MCF 10A (cell line): ENCODE measurements around the gene HTR3B. TPM values are rescaled to one million over a fixed set of nuclear protein-coding genes. Genes with fewer than 3 reads are reported as not detected.

Experiments
- BruUV-seq: library from RNA; stranded (reverse); fragments of 400-500 nt; replicated peaks from 2 replicates; lab custom pipeline; 2021; lab: Mats Ljungman, UMichigan
- CTCF ChIA-PET: fragments of 300-600 bp; sonication (Branson Sonifier 250); formaldehyde crosslinking; extraction: SDS; loops from one replicate; lab custom pipeline; 2021; ENCODE audit warnings: antibody characterized with exemption, inconsistent platforms; lab: Yijun Ruan, JAX
- POLR2A ChIA-PET: fragments of 300-600, 350-650 bp; sonication (Branson Sonifier 250); formaldehyde crosslinking; extraction: SDS; loops from one replicate; lab custom pipeline; 2020; ENCODE audit warnings: antibody characterized with exemption, inconsistent platforms; lab: Yijun Ruan, JAX
- DNase-seq: peaks from one replicate; pipeline ENCODE4 v3.0.0-alpha.2; 2018; ENCODE audit not compliant: unreplicated experiment
- H3K27ac Mint-ChIP-seq: one replicate; pipeline ENCODE4 v1.8.0; 2022; ENCODE audit warnings: mild to moderate bottlenecking, low read depth, mixed read lengths; ENCODE audit not compliant: unreplicated experiment
- H3K27me3 Mint-ChIP-seq: one replicate; pipeline ENCODE4 v1.8.0; 2022; ENCODE audit warnings: mixed read lengths; ENCODE audit not compliant: insufficient read depth, unreplicated experiment
- H3K36me3 Mint-ChIP-seq: one replicate; pipeline ENCODE4 v1.8.0; 2022; ENCODE audit warnings: mild to moderate bottlenecking, moderate library complexity, mixed read lengths; ENCODE audit not compliant: insufficient read depth, unreplicated experiment
- H3K4me1 Mint-ChIP-seq: one replicate; pipeline ENCODE4 v1.8.0; 2022; ENCODE audit warnings: mixed read lengths; ENCODE audit not compliant: insufficient read depth, unreplicated experiment
- H3K4me3 Mint-ChIP-seq: one replicate; pipeline ENCODE4 v1.8.0; 2022; ENCODE audit warnings: mild to moderate bottlenecking, moderate library complexity, mixed read lengths; ENCODE audit not compliant: unreplicated experiment
- H3K9me3 Mint-ChIP-seq: one replicate; pipeline ENCODE4 v1.8.0; 2022; ENCODE audit warnings: mixed read lengths; ENCODE audit not compliant: unreplicated experiment
- CTCF ChIP-seq: fragments of 200-600 bp; IDR thresholded peaks from one replicate; pipeline ENCODE4 v1.8.0; 2022; ENCODE audit warnings: antibody characterized with exemption, mild to moderate bottlenecking; ENCODE audit not compliant: unreplicated experiment
- intact Hi-C: fragments of 100-400 bp; cut with micrococcal nuclease; formaldehyde crosslinking; loops from 2 replicates; pipeline ENCODE4 v1.14.1; 2022
- total RNA-seq: library from RNA; stranded (reverse); gene quantifications from 2 replicates; pipeline ENCODE4 v1.2.3, GENCODE V29; 2022

The HTR3B gene
- total RNA-seq, 1 experiment from 2014 or later = not detected

- Mint-ChIP-seq H3K4me3 (no peak overlapping the region), H3K4me1 (peaks cover 6% of the 10 kb centered on the region), H3K36me3 (no peaks in the 10 kb centered on the region), H3K27ac (no peak overlapping the region), H3K27me3 (no peaks in the 10 kb centered on the region), H3K9me3 (no peaks in the 10 kb centered on the region)
- CTCF ChIA-PET = interaction anchor here (0.7 to 4.0 kb wide), 3 partner anchors 12 to 1765 kb away, joined by 3 to 28 read pairs (median 3); no protein-coding TSS in a partner anchor
- DNase-seq = peak; percentile 51
- POLR2A ChIA-PET = interaction anchor here (0.7 to 1.0 kb wide), 2 partner anchors 9 to 433 kb away, joined by 3 to 5 read pairs; partner anchors contain the start of gene USP28
- no peak for TF ChIP-seq CTCF
- intact Hi-C loops = no loop called here
- BruUV-seq = no TSS peak
These were observed 20.2 kb upstream of the HTR3B start for GRCh38 chr11:113884361-113884836.

GRCh38 chr11:113885897-113886296, 18.7 kb upstream of the HTR3B start:
- CTCF ChIA-PET = interaction anchor here (0.7 kb wide), 1 partner anchor 10 kb away, joined by 3 read pairs; no protein-coding TSS in a partner anchor
- H3K4me3 Mint-ChIP-seq = no peak overlapping the region
- POLR2A ChIA-PET = interaction anchor here (0.7 to 1.2 kb wide), 2 partner anchors 8 to 9 kb away, joined by 3 read pairs; no protein-coding TSS in a partner anchor
- no peaks in the 10 kb centered on the region for H3K9me3 Mint-ChIP-seq
- peaks cover 6% of the 10 kb centered on the region for H3K4me1 Mint-ChIP-seq
- no peak for TF ChIP-seq CTCF
- H3K27me3 Mint-ChIP-seq = no peaks in the 10 kb centered on the region
- BruUV-seq = no TSS peak
- H3K36me3 Mint-ChIP-seq = no peaks in the 10 kb centered on the region
- intact Hi-C loops = no loop called here
- no peak overlapping the region for H3K27ac Mint-ChIP-seq
- peak; percentile 15 for DNase-seq

GRCh38 chr11:113888848-113889247, 15.7 kb upstream of the HTR3B start:
- ChIA-PET POLR2A (no interaction called here), CTCF (interaction anchor here (0.6 kb wide), 1 partner anchor 51 kb away, joined by 3 read pairs; no protein-coding TSS in a partner anchor)
- Mint-ChIP-seq H3K36me3 (no peaks in the 10 kb centered on the region), H3K4me1 (no peaks in the 10 kb centered on the region), H3K4me3 (no peak overlapping the region), H3K27ac (no peak overlapping the region), H3K9me3 (no peaks in the 10 kb centered on the region), H3K27me3 (no peaks in the 10 kb centered on the region)
- no TSS peak for BruUV-seq
- intact Hi-C loops = no loop called here
- no peak for TF ChIP-seq CTCF
- no peak for DNase-seq

- Mint-ChIP-seq H3K27ac (no peak overlapping the region), H3K9me3 (no peaks in the 10 kb centered on the region), H3K36me3 (peaks cover 5% of the 10 kb centered on the region), H3K4me1 (no peaks in the 10 kb centered on the region), H3K4me3 (no peak overlapping the region), H3K27me3 (no peaks in the 10 kb centered on the region)
- DNase-seq = no peak
- intact Hi-C loops = no loop called here
- BruUV-seq = no TSS peak
- POLR2A ChIA-PET = interaction anchor here (0.6 to 0.7 kb wide), 2 partner anchors 9 to 109 kb away, joined by 3 read pairs; no protein-coding TSS in a partner anchor
- no peak for TF ChIP-seq CTCF
- CTCF ChIA-PET = interaction anchor here (1.2 kb wide), 1 partner anchor 371 kb away, joined by 3 read pairs; no protein-coding TSS in a partner anchor
These were observed 10.1 kb upstream of the HTR3B start for GRCh38 chr11:113894421-113894996.
